Amygdala (tissue), 56 donors: ENCODE measurements around the gene MAP7.
A peak's percentile ranks its signal among the peaks of the same experiment; 100 is the strongest.

Source experiments
- DNase-seq, 56 donors: peaks; one replicate each; lab custom pipeline; 2025; lab: John Stamatoyannopoulos, UW

The MAP7 gene

DNA sequence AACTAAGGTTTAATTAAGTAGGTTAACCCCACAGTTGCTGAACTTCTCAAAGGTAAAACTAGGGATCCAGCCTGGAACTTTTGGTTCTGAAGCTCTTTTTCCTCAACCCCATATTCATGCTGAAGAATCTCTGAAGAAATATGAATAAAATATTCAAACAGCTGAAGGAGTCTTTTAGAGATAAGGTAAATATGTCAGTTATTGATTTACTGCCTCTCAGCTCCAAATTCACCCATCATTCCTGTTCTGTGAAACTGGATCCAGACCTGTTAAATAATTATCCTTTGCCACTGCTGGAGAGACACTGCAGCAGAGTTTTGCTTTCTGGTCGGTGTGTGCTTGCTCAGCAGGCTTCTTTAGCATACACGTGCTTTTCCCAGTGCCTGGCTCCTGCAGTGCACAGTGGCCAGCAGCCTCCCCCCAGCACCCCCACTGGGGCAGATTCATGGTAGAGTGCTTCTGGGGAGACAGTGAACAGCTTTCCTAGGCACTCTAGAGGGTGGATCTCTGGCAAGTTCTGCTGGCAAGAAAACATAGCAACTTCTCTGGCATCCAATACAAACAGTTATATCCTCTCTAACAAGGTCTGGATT, 198.6 kb downstream of the MAP7 start:
- DNase-seq = peak in 3 of 56 donors; percentile 10 to 23 (median 10)

- no peak for DNase-seq
Measured at GRCh38 chr6:136350914-136351313, 199.3 kb downstream of the MAP7 start.

- DNase-seq = no peak
Measured at GRCh38 chr6:136347847-136348246, 202.4 kb downstream of the MAP7 start.

GRCh38 chr6:136345145-136345544, 205.1 kb downstream of the MAP7 start:
- no peak for DNase-seq

GRCh38 chr6:136344420-136344819, 205.8 kb downstream of the MAP7 start:
- DNase-seq = no peak

- no peak for DNase-seq
Measured at GRCh38 chr6:136343700-136344099, 206.5 kb downstream of the MAP7 start.

- DNase-seq = no peak
Measured at GRCh38 chr6:136343275-136343674, 206.9 kb downstream of the MAP7 start.

DNA sequence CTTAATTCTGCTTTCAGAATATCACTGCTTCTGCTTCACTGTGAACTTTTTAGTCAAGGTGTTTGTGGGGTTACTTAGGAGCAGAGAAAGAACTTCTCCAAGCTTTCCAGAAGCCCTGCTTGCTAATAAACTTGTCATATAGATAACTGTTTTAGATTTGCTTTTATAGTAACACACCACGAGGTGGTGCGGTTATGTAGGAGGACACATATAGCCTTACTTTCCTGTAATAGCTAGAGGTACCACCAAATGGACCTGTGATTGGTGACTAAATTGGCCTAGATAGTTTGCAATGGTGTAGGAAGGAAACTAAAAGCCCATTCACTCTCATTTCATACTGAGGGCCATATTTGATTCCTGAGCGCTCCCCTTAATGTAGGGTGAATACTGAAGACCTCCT, 208.3 kb downstream of the MAP7 start:
- DNase-seq = no peak

- DNase-seq = no peak
Measured at GRCh38 chr6:136341367-136341766, 208.9 kb downstream of the MAP7 start.

DNA sequence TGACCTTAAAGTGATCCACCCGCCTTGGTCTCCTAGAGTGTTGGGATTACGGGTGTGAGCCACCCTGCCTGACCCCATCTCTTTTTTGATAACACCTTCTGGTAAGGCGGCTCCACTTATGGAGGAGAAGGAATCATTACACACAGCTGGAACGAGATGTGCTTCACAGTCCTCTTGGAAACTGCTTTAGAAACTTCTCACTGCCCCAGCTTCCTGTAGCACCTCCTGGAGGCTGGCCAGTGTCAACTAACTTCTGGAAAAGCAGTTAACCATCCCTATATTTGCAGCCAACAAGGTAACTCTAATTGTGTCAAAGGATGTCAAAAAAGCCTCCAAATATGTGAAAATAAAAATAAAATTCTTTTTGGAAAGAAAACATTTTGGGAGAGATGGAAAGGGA, 211.7 kb downstream of the MAP7 start:
- DNase-seq = no peak

DNA sequence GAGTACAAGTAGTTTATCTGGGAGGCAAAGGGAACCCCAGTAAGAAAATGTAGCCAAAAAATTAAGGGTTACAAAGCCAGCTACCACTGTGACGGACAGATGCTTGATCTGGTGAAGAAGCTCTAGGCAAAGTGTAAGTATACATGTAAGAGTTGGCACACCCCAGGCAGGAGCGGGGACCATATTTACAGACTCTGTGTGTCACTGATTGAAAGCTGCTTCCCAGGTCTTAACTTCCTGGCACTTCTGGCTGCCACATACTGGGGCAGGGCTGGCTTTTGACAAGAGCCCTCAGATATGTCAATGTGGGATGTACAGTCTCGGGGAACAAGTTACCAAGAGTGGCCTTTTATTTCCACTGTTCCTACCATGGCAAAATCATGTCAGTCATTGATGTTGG, 212.6 kb downstream of the MAP7 start:
- DNase-seq = no peak

DNA sequence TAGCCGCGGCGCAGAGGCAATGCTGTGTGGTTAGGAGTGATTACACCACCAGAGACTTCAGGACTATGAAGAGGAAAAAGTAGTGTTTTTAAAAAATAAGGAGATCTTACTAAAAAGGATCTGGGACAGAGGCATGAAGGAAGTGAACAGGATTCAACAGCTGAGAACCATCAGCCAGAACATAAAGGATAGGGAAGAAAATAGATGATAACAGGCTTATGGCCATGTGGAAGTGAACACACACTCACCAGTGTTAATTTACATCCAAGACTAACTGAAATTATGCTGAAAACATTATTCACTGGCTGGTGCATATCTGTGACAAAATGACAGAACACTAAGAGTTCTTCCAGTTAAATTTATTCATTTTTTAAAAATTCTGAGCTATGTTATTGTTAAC, 213.1 kb downstream of the MAP7 start:
- no peak for DNase-seq

DNA sequence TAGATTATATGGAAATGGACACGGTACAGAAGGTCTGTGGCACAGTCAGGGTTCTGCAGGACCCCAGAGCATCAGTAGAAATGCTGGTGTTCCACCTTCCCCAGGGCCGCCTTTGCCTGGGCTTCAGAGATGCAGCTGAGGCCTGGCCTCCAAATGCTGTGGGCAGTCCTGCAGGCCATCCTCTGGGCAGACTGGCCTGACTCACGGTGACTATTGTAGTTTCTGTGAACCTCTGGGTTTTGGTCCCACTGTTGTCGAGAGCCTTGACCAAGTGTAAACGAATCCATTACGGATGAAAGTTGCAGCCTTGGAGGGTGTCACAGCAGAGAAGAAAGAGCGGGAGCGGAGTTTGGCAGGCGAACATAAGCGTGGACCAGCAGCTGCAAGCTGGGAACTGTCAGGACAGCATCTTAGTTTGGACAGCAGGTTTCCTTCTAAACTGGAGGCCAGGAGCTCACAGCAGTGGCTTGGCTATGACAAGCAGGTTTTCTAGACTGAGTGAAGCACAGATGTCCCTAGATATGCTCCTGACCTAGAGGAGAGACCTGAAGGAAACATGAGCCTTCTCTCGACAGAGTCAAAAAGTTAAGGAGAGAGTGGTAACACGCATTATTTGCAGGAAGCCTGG, 214.4 kb downstream of the MAP7 start:
- peak in 4 of 56 donors; percentile 4 to 29 (median 20) for DNase-seq

DNA sequence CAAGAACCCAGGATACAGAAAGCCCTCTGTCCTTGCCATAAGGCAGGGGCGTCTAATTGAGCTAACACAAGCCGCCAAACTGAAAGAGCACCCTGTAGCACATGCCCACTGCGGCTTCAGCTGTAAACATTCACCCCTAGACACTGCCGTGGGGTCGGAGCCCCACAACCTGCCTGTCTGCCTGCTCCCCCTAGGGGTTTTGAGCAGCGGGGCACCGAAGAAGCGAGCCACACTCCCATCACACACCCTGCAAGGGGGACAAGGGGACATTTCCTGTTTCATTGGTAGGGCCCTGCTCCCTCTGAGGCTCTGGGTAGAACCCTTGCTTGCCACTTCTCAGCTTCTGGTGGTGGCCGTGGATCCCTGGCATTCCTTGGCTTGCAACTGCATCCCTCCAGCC, 215.4 kb downstream of the MAP7 start:
- DNase-seq = peak in 2 of 56 donors; percentile 25 to 48

GRCh38 chr6:136334465-136334846, 215.8 kb downstream of the MAP7 start:
- DNase-seq = peak in 13 of 56 donors; percentile 9 to 50 (median 37)

DNA sequence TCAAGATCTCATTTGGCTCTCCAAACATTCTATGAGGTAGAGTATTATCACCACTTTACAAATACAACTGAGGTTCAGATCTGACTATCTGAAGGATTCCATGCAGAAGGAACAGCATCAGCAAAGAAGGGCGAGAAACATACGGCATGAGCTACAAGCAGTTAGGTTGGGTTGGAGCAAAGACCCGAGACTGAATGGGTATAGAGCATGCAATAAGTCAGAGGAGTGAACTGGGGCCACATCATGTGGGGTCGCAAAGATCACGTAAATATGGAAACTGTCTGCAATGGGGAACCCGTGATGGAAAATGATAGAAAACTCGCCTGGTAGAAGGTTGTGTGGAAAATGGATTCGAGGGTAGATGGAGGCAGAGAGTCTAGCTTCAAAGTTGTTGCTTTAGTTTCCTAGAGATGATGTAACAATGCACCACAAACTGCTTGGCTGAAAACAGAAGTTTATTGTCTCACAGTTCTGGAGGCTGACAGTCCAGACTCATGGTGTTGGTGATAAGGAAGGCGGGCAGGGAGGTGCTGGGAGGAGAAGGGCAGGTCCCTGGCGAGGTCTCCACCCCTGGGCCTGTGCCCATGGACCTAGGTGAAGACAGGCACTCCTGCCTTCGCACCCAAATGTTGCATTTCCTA, 216.3 kb downstream of the MAP7 start:
- peak in 1 of 56 donors; percentile 37 for DNase-seq

DNA sequence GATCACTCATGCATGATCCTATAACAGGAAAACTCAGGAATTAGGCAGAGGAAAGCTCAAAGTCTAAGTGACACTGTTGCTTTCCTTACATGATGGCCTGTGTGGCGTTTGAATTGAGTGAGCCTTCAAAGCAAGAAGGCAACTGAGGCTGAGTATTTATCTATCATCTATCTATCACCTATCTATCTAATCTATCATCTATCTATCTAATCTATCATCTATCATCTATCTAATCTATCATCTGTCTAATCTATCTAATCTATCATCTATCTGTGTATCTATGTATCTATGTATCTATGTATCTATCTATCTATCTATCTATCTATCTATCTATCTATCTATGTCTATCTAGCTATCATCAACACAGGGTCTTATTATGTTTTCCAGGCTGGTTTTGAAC, 218.8 kb downstream of the MAP7 start:
- no peak for DNase-seq

GRCh38 chr6:136330634-136331033, 219.6 kb downstream of the MAP7 start:
- no peak for DNase-seq

GRCh38 chr6:136326038-136326553, 224.1 kb downstream of the MAP7 start:
- peak in 2 of 56 donors; percentile 22 to 42 for DNase-seq

- DNase-seq = peak in 12 of 56 donors; percentile 2 to 68 (median 18)
Measured at GRCh38 chr6:136324686-136325380, 225.4 kb downstream of the MAP7 start.

- DNase-seq = peak in 11 of 56 donors; percentile 5 to 58 (median 22)
Measured at GRCh38 chr6:136323431-136324112, 226.7 kb downstream of the MAP7 start.
